GM12865 (cell line): ENCODE measurements around the gene BMERB1.

ENCODE experiments used
- DNase-seq: peaks from one replicate; pipeline ENCODE4 v3.0.0; 2010; ENCODE audit warnings: low read depth
- H3K4me3 ChIP-seq: 2 replicates; pipeline ENCODE4 v1.5.1; 2011; ENCODE audit warnings: mild to moderate bottlenecking, low read depth, low read length, control low read depth
- CTCF ChIP-seq: IDR thresholded peaks from 2 replicates; pipeline ENCODE4 v1.5.1; 2011; ENCODE audit warnings: low read length, control low read depth, low read depth, inconsistent platforms; ENCODE audit not compliant: insufficient read depth; ENCODE audit errors: missing control alignments

Gene BMERB1

GRCh38 chr16:15457958-15458357, 23.6 kb downstream of the BMERB1 start:
- DNase-seq = no peak
- TF ChIP-seq CTCF = no peak
- no peak overlapping the region for H3K4me3 ChIP-seq

GRCh38 chr16:15459791-15460190, 25.4 kb downstream of the BMERB1 start:
- H3K4me3 ChIP-seq = no peak overlapping the region
- no peak for DNase-seq
- no peak for TF ChIP-seq CTCF

GRCh38 chr16:15460601-15461000, 26.2 kb downstream of the BMERB1 start:
- TF ChIP-seq CTCF = no peak
- no peak overlapping the region for H3K4me3 ChIP-seq
- no peak for DNase-seq

GRCh38 chr16:15461376-15461775, 27.0 kb downstream of the BMERB1 start:
- no peak for DNase-seq

GRCh38 chr16:15464401-15465186, 30.2 kb downstream of the BMERB1 start:
- TF ChIP-seq CTCF = no peak
- DNase-seq = no peak
- H3K4me3 ChIP-seq = no peak overlapping the region

More at GRCh38 chr16:15461376-15461775, 27.0 kb downstream of the BMERB1 start:
- H3K4me3 ChIP-seq = no peak overlapping the region
- no peak for TF ChIP-seq CTCF

- H3K4me3 ChIP-seq = no peak overlapping the region
- TF ChIP-seq CTCF = no peak
- no peak for DNase-seq
Observed at GRCh38 chr16:15466131-15466530, 31.7 kb downstream of the BMERB1 start.
